Neuronal stem cell (in vitro differentiated cells): ENCODE measurements around the gene IQCM.

Experiments used
- DNase-seq: peaks from one replicate; pipeline ENCODE4 v3.0.0-alpha.2; 2013; ENCODE audit warnings: low spot score
- H2AFZ ChIP-seq: one replicate; pipeline ENCODE4 v1.6.1; 2013; ENCODE audit warnings: mild to moderate bottlenecking, low read length, inconsistent platforms
- H2AK5ac ChIP-seq: 2 replicates; pipeline ENCODE4 v1.6.1; 2013; ENCODE audit warnings: low read depth, mild to moderate bottlenecking, inconsistent platforms, low read length, moderate library complexity, mixed read lengths
- H2BK120ac ChIP-seq: 2 replicates; pipeline ENCODE4 v1.6.1; 2013; ENCODE audit warnings: low read depth, mild to moderate bottlenecking, inconsistent platforms, low read length, moderate library complexity, mixed read lengths
- H2BK12ac ChIP-seq: one replicate; pipeline ENCODE4 v1.6.1; 2013; ENCODE audit warnings: low read length, inconsistent platforms
- H2BK15ac ChIP-seq: 2 replicates; pipeline ENCODE4 v1.6.1; 2013; ENCODE audit warnings: mild to moderate bottlenecking, low read length, inconsistent platforms, mixed read lengths
- H2BK5ac ChIP-seq: one replicate; pipeline ENCODE4 v1.6.1; 2013; ENCODE audit warnings: inconsistent platforms, mild to moderate bottlenecking, low read length, moderate library complexity
- H3K14ac ChIP-seq: one replicate; pipeline ENCODE4 v1.6.1; 2013; ENCODE audit warnings: low read length, inconsistent platforms
- H3K18ac ChIP-seq: 2 replicates; pipeline ENCODE4 v1.6.1; 2013; ENCODE audit warnings: low read length, inconsistent platforms
- H3K23ac ChIP-seq: 2 replicates; pipeline ENCODE4 v1.6.1; 2013; ENCODE audit warnings: low read depth, mild to moderate bottlenecking, mixed read lengths, low read length, inconsistent platforms; ENCODE audit not compliant: poor library complexity
- H3K27ac ChIP-seq: replicated peaks from 3 replicates; pipeline ENCODE4 v1.5.1; 2013; ENCODE audit warnings: low read length, inconsistent platforms
- H3K27me3 ChIP-seq, 3 experiments: 2 replicates each; pipeline ENCODE4 v1.6.1; 2013; ENCODE audit warnings: low read length in 3 of 3, mild to moderate bottlenecking in 2 of 3, inconsistent platforms in 1 of 3, low read depth in 1 of 3, mixed read lengths in 1 of 3, moderate library complexity in 1 of 3; ENCODE audit not compliant: control insufficient read depth in 3 of 3, insufficient read depth in 3 of 3
- H3K36me3 ChIP-seq, 2 donors: replicated peaks in 1 of 2; 2 replicates each; pipeline ENCODE4 v1.6.1; 2013; ENCODE audit warnings: low read length in 2 of 2; ENCODE audit not compliant: control insufficient read depth in 2 of 2, insufficient read depth in 2 of 2
- H3K4ac ChIP-seq: 2 replicates; pipeline ENCODE4 v1.6.1; 2013; ENCODE audit warnings: inconsistent platforms, mild to moderate bottlenecking, low read length, moderate library complexity
- H3K4me1 ChIP-seq, 2 donors: 1 replicate in 1 of 2; 2 replicates in 1 of 2; pipeline ENCODE4 v1.6.1; 2013; ENCODE audit warnings: low read length in 2 of 2, low read depth in 1 of 2; ENCODE audit not compliant: control insufficient read depth in 2 of 2, insufficient read depth in 1 of 2
- H3K4me2 ChIP-seq: one replicate; pipeline ENCODE4 v1.6.1; 2013; ENCODE audit warnings: mild to moderate bottlenecking, low read length, inconsistent platforms; ENCODE audit not compliant: insufficient read depth, poor library complexity, severe bottlenecking
- H3K4me3 ChIP-seq, 2 donors: 2 replicates each; pipeline ENCODE4 v1.5.1; 2013; ENCODE audit warnings: low read length in 2 of 2, mild to moderate bottlenecking in 2 of 2, inconsistent platforms in 1 of 2, moderate library complexity in 1 of 2
- H3K79me1 ChIP-seq: one replicate; pipeline ENCODE4 v1.6.1; 2013; ENCODE audit warnings: low read depth, mild to moderate bottlenecking, inconsistent platforms, low read length, moderate library complexity
- H3K9ac ChIP-seq: one replicate; pipeline ENCODE4 v1.6.1; 2013; ENCODE audit warnings: mild to moderate bottlenecking, low read depth, low read length, inconsistent platforms; ENCODE audit not compliant: poor library complexity
- H3K9me3 ChIP-seq, 2 donors: replicated peaks in 1 of 2; 2 replicates each; pipeline versions ENCODE3 to v1.6.1; 2013; ENCODE audit warnings: low read length in 2 of 2, mild to moderate bottlenecking in 2 of 2, inconsistent platforms in 1 of 2, low read depth in 1 of 2, mixed read lengths in 1 of 2, moderate library complexity in 1 of 2; ENCODE audit not compliant: control insufficient read depth in 2 of 2, insufficient read depth in 1 of 2
- H4K8ac ChIP-seq: one replicate; pipeline ENCODE4 v1.6.1; 2013; ENCODE audit warnings: low read depth, mild to moderate bottlenecking, inconsistent platforms, low read length, moderate library complexity
- H4K91ac ChIP-seq: one replicate; pipeline ENCODE4 v1.6.1; 2013; ENCODE audit warnings: low read length, low read depth, mild to moderate bottlenecking, inconsistent platforms; ENCODE audit not compliant: poor library complexity
- WGBS, 2 donors: extraction: QIAGEN DNeasy Blood & Tissue Kit; methylation state at CpG; one replicate each; pipeline ENCODE4 v1.1.7; 2013; ENCODE audit warnings: missing lambda C conversion rate in 2 of 2, mixed read lengths in 1 of 2; ENCODE audit not compliant: insufficient read length in 2 of 2, insufficient replicate concordance in 1 of 2; ENCODE audit errors: extremely low coverage in 2 of 2; 5-methylcytosine and 5-hydroxymethylcytosine counted together

Gene IQCM

DNA sequence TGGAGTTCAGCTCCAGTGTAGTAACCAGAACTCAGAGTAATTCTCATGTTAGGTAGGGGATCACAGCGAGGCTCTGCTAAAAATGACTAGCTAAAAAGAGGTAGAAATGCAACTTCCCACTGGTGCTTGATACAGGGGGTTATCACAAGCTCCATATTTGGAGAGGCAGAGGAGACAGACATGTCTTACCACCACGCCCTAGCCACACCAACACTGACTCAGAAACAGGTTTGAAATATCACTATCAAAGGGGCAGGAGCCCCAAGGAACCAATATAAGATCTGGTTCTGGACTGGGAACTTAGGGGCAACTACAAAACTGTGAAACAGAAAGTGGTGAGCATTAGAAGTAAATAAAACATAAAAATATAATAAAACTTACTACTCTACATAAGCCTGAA lies 62.9 kb downstream of the IQCM start:
- no peak overlapping the region for H3K18ac ChIP-seq
- H3K9ac ChIP-seq: no peak overlapping the region
- no peak overlapping the region for H3K4ac ChIP-seq
- no peak for DNase-seq
- H3K14ac ChIP-seq: no peak overlapping the region
- WGBS, 2 donors: no CpG with 5 or more reads among the region's 2 CpGs
- no peak overlapping the region for H2BK5ac ChIP-seq
- no peaks in the 10 kb centered on the region for H3K27me3 ChIP-seq
- H2BK120ac ChIP-seq: no peak overlapping the region
- no peak overlapping the region for H4K91ac ChIP-seq
- H3K9me3 ChIP-seq: no peaks in the 10 kb centered on the region
- no peak overlapping the region for H4K8ac ChIP-seq
- no peaks in the 10 kb centered on the region for H3K4me1 ChIP-seq
- H3K4me2 ChIP-seq: no peak overlapping the region
- no peak overlapping the region for H3K4me3 ChIP-seq
- no peak overlapping the region for H2BK12ac ChIP-seq
- H3K36me3 ChIP-seq: no peaks in the 10 kb centered on the region
- no peak overlapping the region for H2BK15ac ChIP-seq
- no peak overlapping the region for H3K27ac ChIP-seq
- H2AFZ ChIP-seq: no peak overlapping the region
- no peak overlapping the region for H3K23ac ChIP-seq
- no peaks in the 10 kb centered on the region for H3K79me1 ChIP-seq
- no peak overlapping the region for H2AK5ac ChIP-seq

DNA sequence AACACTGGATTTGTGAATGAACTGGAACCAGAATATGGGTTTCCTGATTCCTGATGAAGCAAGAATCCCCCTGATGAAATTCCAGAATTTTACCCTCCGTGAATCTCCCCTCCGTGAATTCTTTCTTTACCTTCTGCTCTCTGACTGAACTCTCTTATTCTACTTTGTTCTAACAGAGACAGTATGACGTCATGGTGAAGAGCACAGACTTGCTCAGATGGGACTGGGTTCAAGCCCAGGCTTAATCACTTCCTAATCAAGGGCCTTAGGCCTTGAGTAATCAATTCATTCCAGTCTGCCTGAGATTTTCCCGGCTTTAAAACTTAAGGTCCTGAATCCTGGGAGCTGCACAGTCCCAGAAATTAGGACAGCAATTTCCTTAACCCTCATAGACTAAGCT lies 64.5 kb downstream of the IQCM start:
- Histone ChIP-seq H3K27me3 (no peaks in the 10 kb centered on the region), H3K4me1 (no peaks in the 10 kb centered on the region), H3K18ac (no peak overlapping the region), H3K4me3 (no peak overlapping the region), H3K79me1 (no peaks in the 10 kb centered on the region), H2BK15ac (no peak overlapping the region), H2BK12ac (no peak overlapping the region), H3K9me3 (no peaks in the 10 kb centered on the region), H2AK5ac (no peak overlapping the region), H2BK120ac (no peak overlapping the region), H2AFZ (no peak overlapping the region), H3K14ac (no peak overlapping the region), H3K23ac (no peak overlapping the region), H4K8ac (no peak overlapping the region), H2BK5ac (no peak overlapping the region), H3K4me2 (no peak overlapping the region), H3K4ac (no peak overlapping the region), H3K27ac (no peak overlapping the region), H3K36me3 (no peaks in the 10 kb centered on the region), H4K91ac (no peak overlapping the region), H3K9ac (no peak overlapping the region)
- DNase-seq: no peak
- WGBS, 2 donors: no CpG with 5 or more reads among the region's 4 CpGs

DNA sequence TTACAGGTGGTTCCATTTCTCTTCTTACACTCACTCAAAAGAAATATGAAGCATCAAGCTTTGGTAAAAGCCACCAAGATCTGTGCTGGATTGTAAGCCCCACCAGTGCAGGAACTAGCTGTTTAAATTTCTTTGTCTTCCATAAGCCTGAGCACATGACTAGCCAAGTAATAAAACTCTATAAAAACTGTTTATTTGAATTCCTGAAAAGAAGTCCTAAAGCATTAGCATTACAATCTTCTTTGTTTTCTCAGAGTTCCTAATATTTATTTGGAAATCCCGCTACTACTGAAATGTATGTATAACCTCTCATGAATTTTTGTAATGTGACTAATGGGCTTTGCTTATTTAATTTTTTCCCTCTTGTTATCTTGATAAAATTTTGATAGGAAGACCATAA lies 65.9 kb downstream of the IQCM start:
- no peak overlapping the region for H3K14ac ChIP-seq
- WGBS, 2 donors: no CpG with 5 or more reads among the region's 1 CpG
- no peak for DNase-seq

DNA sequence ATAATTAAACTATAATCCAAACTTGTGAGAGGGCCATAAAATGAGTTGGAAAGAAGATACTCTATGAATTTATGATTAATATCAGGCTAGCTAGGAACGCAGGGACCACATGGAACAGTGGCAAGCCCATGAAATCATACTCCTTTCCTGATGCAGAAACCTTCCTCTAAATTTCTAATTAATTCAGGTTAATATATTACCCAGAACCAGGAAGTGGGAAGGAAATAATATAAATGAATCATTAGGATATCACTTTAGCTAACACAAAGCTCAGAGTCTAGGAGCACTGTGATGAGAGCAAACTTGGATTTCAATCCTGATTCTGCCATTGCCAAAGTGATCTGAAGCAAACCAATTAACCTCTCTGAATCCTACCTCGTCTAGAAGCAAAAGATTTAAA lies 68.0 kb downstream of the IQCM start:
- no peak overlapping the region for H4K91ac ChIP-seq

More for the DNA sequence above, 65.9 kb downstream of the IQCM start:
- Histone ChIP-seq H2AFZ (no peak overlapping the region), H3K79me1 (no peaks in the 10 kb centered on the region), H2BK5ac (no peak overlapping the region), H3K36me3 (no peaks in the 10 kb centered on the region), H3K4me3 (no peak overlapping the region), H2BK15ac (no peak overlapping the region), H3K4me2 (no peak overlapping the region), H3K9ac (no peak overlapping the region), H3K23ac (no peak overlapping the region), H2AK5ac (no peak overlapping the region), H3K27ac (no peak overlapping the region), H4K91ac (no peak overlapping the region), H3K4me1 (no peaks in the 10 kb centered on the region), H3K27me3 (no peaks in the 10 kb centered on the region), H3K4ac (no peak overlapping the region), H3K18ac (no peak overlapping the region), H3K9me3 (no peaks in the 10 kb centered on the region), H4K8ac (no peak overlapping the region), H2BK12ac (no peak overlapping the region), H2BK120ac (no peak overlapping the region)

More for the DNA sequence above, 68.0 kb downstream of the IQCM start:
- H2BK15ac ChIP-seq: no peak overlapping the region
- no peak overlapping the region for H3K4me3 ChIP-seq
- H3K27me3 ChIP-seq: no peaks in the 10 kb centered on the region
- no peak overlapping the region for H2BK5ac ChIP-seq
- no peaks in the 10 kb centered on the region for H3K4me1 ChIP-seq
- no peak overlapping the region for H3K9ac ChIP-seq
- H3K27ac ChIP-seq: no peak overlapping the region
- H3K23ac ChIP-seq: no peak overlapping the region
- no peak for DNase-seq
- no peak overlapping the region for H3K4me2 ChIP-seq
- no peak overlapping the region for H4K8ac ChIP-seq
- H3K4ac ChIP-seq: no peak overlapping the region
- no peak overlapping the region for H2BK120ac ChIP-seq
- H2AFZ ChIP-seq: no peak overlapping the region
- no peaks in the 10 kb centered on the region for H3K79me1 ChIP-seq
- H2BK12ac ChIP-seq: no peak overlapping the region
- H3K36me3 ChIP-seq: no peaks in the 10 kb centered on the region
- no peak overlapping the region for H3K18ac ChIP-seq
- no CpG with 5 or more reads among the region's 2 CpGs for WGBS, 2 donors
- no peaks in the 10 kb centered on the region for H3K9me3 ChIP-seq
- no peak overlapping the region for H2AK5ac ChIP-seq
- H3K14ac ChIP-seq: no peak overlapping the region
